Activated T-cell treated with anti-CD3 and anti-CD28 coated beads for 24 hours (primary cell): ENCODE results near the gene ADA.

Experiments
- DNase-seq: peaks from one replicate; pipeline ENCODE4 v3.0.0-alpha.2; 2020; ENCODE audit warnings: low read depth

The ADA gene

GRCh38 chr20:44580581-44581268 is 70.8 kb downstream of the ADA start:
- no peak for DNase-seq

DNA sequence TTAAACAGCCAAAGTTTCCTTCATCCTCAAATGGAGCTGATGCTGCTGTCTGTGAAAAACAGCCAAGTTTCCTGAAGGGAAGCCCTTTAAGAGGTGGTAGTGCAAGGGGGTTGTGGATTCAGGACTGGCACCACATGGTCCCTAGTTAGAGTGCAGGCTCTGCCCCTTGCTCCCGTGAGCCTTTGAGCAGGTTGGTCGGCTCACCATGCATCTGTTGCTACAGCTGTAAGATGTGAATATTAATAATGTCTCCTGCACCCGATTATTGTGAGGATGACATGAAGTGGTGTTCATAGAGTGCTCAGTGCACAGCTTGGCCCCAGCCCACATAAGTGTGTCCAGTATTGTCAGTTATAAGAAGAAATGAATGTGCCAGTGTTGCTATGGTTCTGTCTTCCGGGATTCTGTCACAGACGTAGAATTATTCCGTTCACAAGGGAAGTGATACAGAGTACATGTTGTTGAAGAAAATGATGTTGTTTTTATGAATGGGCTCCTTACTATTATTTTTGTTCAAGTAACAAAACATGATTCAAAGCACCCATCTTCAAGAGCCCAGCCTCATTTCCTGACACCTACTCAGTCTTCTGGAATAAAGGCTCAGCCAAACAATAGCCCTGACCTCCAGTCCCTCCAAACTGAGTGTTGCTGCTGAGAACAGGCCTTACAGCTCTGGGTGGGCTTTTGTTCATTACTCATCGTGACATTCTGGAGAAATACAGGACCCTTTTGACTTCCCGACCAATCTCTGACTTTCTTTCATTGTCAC is 72.0 kb downstream of the ADA start:
- no peak for DNase-seq

GRCh38 chr20:44576297-44576696 is 75.2 kb downstream of the ADA start:
- DNase-seq, result no peak

GRCh38 chr20:44574372-44574771 is 77.1 kb downstream of the ADA start:
- DNase-seq, result no peak

- no peak for DNase-seq
These were observed 78.0 kb downstream of the ADA start for GRCh38 chr20:44573501-44573869.

GRCh38 chr20:44572551-44573500 is 78.7 kb downstream of the ADA start:
- no peak for DNase-seq

- no peak for DNase-seq
These were observed 80.0 kb downstream of the ADA start for GRCh38 chr20:44571362-44571988.

- DNase-seq, result no peak
These were observed 81.1 kb downstream of the ADA start for GRCh38 chr20:44570367-44570766.
